ENCODE results near the gene FBXL22.
"Not testable (repeated sequence)": the region's sequence is repeated elsewhere in the genome, so short reads cannot be mapped to it uniquely, and the experiment has no call there.

Gene FBXL22

GRCh38 chr15:63612300-63612699, 15.1 kb downstream of the FBXL22 start:
- no peak for DNase-seq

- no peak for DNase-seq
Measured at GRCh38 chr15:63615935-63616334, 18.7 kb downstream of the FBXL22 start.

GRCh38 chr15:63617147-63617546, 20.0 kb downstream of the FBXL22 start:
- not testable (repeated sequence) for DNase-seq

- DNase-seq, result not testable (repeated sequence)
Measured at GRCh38 chr15:63617627-63618026, 20.4 kb downstream of the FBXL22 start.

GRCh38 chr15:63620760-63621159, 23.6 kb downstream of the FBXL22 start:
- not testable (repeated sequence) for DNase-seq

GRCh38 chr15:63623232-63623969, 26.2 kb downstream of the FBXL22 start:
- DNase-seq, result no peak

- DNase-seq, result no peak
Measured at GRCh38 chr15:63626955-63627354, 29.8 kb downstream of the FBXL22 start.

GRCh38 chr15:63628123-63628822, 31.1 kb downstream of the FBXL22 start:
- no peak for DNase-seq

- DNase-seq, result no peak
Measured at GRCh38 chr15:63630036-63630751, 33.0 kb downstream of the FBXL22 start.

- DNase-seq, result no peak
Measured at GRCh38 chr15:63633312-63633711, 36.1 kb downstream of the FBXL22 start.

- no peak for DNase-seq
Measured at GRCh38 chr15:63634154-63634553, 37.0 kb downstream of the FBXL22 start.

- DNase-seq, result no peak
Measured at GRCh38 chr15:63636518-63637061, 39.4 kb downstream of the FBXL22 start.

GRCh38 chr15:63638839-63639238, 41.7 kb downstream of the FBXL22 start:
- DNase-seq, result no peak

GRCh38 chr15:63640146-63640545, 43.0 kb downstream of the FBXL22 start:
- DNase-seq, result no peak
